ENCODE data around the gene ZNF330. TPM values are rescaled to one million over a fixed set of nuclear protein-coding genes. Genes with fewer than 3 reads are reported as not detected.
A peak's percentile ranks its signal among the peaks of the same experiment; 100 is the strongest.

The ZNF330 gene
- polyA plus RNA-seq (2011; rRNA removed) (38.4 and 45.0 TPM in 2 replicates), polyA plus RNA-seq (2017; fragmentation: RNase III; extraction: RNeasy Plus Mini Kit Qiagen cat#74134 plus additional on column Dnase treatment) (30.0 to 34.9 TPM (median 31.7 TPM) in 3 replicates), polyA minus RNA-seq (2011; rRNA and poly(A)+ RNA removed) (23.5 and 24.9 TPM in 2 replicates)
- polyA plus RNA-seq (2012; cell fraction: cytosol; rRNA removed) = 15.6 and 18.2 TPM in 2 replicates
- polyA plus RNA-seq (2012; cell fraction: nucleus; rRNA removed) = 7.6 TPM in 2 replicates

DNA sequence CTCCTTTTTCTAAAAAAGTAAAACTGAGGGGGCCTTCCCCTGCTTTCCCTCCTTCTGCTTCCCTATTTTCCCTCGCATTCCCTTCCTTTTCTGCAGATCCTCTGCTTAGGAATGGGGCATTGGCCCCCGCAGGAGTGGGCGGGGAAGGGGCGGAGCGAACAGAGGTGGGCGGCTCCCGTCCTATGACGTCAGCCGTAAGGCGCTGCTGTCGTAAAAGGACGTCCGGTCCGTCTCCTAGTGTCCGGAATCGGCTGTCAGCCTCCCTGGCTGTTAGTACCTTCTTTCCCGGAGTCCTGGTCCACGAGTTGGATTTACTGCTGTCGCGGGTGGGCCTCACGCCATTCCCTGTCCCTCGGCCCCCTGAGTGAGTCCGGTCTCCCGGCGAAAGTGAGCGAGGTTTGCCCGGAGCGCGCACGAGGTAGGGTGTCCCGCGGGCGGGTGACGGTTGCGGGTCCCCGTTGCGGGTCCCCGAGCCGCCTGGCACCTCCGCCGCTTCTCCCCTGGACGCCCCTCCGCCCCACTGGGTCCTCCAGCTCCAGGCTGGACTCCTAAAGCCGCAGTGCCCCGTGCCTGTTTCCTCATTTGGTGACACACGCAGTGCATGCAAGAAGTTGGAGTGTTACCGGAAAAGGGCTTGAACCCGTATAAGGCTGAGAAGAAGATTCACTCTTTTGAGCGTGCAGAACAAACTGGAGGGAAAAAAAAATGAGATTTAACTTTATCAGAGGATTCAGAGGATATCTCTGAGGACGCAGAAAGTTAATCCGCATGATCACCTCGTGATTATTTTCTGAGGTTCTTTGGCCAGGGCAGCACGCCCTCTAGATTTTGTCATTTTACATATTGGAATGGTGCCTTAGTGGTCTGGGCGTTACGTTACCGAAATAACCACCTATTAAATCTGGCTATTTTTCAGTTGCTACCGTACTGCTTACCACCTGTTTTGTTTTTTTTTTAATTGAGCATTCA is at the start of gene ZNF330:
Gene ZNF330 (plus strand): TSS at position 205 of the 969 bp plus-strand sequence. CDS start 1,477 bp downstream, outside the sequence.
- Histone ChIP-seq H3K27ac (peak within 1 kb of the TSS; percentile 76 to 90), H3K9me3 (no peaks in the 10 kb centered on the region), H3K4me2 (peak within 1 kb of the TSS; percentile 86), H3K4me3 (peak within 1 kb of the TSS; percentile 92), H3K4me1 (peaks cover 8% of the 10 kb centered on the region; the same call in 2 of the 3 replicates)
- ChIA-PET CTCF (no interaction called here), POLR2A (no interaction called here)
- ATAC-seq = peak; percentile 95 to 96
- DNase-seq (ENCODE audit: low read depth in 1 of 2, low spot score in 1 of 2) = peak; percentile 59 to 90
- 2% methylated on average over 28 of the region's 57 CpGs for WGBS (ENCODE audit: missing lambda C conversion rate)
- no peak for FAIRE-seq
- TF ChIP-seq, protein P1, sequence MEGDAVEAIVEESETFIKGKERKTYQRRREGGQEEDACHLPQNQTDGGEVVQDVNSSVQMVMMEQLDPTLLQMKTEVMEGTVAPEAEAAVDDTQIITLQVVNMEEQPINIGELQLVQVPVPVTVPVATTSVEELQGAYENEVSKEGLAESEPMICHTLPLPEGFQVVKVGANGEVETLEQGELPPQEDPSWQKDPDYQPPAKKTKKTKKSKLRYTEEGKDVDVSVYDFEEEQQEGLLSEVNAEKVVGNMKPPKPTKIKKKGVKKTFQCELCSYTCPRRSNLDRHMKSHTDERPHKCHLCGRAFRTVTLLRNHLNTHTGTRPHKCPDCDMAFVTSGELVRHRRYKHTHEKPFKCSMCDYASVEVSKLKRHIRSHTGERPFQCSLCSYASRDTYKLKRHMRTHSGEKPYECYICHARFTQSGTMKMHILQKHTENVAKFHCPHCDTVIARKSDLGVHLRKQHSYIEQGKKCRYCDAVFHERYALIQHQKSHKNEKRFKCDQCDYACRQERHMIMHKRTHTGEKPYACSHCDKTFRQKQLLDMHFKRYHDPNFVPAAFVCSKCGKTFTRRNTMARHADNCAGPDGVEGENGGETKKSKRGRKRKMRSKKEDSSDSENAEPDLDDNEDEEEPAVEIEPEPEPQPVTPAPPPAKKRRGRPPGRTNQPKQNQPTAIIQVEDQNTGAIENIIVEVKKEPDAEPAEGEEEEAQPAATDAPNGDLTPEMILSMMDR (IDR thresholded peaks at IDR 0.05) = peak; percentile 37
- TF ChIP-seq, protein P2, sequence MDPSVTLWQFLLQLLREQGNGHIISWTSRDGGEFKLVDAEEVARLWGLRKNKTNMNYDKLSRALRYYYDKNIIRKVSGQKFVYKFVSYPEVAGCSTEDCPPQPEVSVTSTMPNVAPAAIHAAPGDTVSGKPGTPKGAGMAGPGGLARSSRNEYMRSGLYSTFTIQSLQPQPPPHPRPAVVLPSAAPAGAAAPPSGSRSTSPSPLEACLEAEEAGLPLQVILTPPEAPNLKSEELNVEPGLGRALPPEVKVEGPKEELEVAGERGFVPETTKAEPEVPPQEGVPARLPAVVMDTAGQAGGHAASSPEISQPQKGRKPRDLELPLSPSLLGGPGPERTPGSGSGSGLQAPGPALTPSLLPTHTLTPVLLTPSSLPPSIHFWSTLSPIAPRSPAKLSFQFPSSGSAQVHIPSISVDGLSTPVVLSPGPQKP (IDR thresholded peaks at IDR 0.05; ENCODE audit: low read depth, low read length) = no peak
- 0 out of 2 replicates have a peak, but pooled peaks have one; percentile 23 for TF ChIP-seq GATA3 (IDR thresholded peaks at IDR 0.05; ENCODE audit: borderline replicate concordance)
- TF ChIP-seq EHF (CRISPR knock-in tag; IDR thresholded peaks at IDR 0.05) = no peak
- TF ChIP-seq FOSL2 (IDR thresholded peaks at IDR 0.05) = no peak
- TF ChIP-seq FOSL2 (CRISPR knock-in tag; IDR thresholded peaks at IDR 0.05) = no peak
- peak; percentile 29; the same call in 1 of the 2 replicates for TF ChIP-seq PHF8 (IDR thresholded peaks at IDR 0.05; ENCODE audit: borderline replicate concordance, low read depth)
- TF ChIP-seq, protein P3, sequence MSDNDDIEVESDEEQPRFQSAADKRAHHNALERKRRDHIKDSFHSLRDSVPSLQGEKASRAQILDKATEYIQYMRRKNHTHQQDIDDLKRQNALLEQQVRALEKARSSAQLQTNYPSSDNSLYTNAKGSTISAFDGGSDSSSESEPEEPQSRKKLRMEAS (IDR thresholded peaks at IDR 0.05) = peak; percentile 70
- TF ChIP-seq POLR2A (IDR thresholded peaks at IDR 0.05; ENCODE audit: low read length) = peak; percentile 64
- no peak for TF ChIP-seq BHLHE40 (IDR thresholded peaks at IDR 0.05; ENCODE audit: low read depth, low read length)
- TF ChIP-seq, protein P4, sequence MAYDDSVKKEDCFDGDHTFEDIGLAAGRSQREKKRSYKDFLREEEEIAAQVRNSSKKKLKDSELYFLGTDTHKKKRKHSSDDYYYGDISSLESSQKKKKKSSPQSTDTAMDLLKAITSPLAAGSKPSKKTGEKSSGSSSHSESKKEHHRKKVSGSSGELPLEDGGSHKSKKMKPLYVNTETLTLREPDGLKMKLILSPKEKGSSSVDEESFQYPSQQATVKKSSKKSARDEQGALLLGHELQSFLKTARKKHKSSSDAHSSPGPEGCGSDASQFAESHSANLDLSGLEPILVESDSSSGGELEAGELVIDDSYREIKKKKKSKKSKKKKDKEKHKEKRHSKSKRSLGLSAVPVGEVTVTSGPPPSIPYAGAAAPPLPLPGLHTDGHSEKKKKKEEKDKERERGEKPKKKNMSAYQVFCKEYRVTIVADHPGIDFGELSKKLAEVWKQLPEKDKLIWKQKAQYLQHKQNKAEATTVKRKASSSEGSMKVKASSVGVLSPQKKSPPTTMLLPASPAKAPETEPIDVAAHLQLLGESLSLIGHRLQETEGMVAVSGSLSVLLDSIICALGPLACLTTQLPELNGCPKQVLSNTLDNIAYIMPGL (CRISPR knock-in tag; IDR thresholded peaks at IDR 0.05; ENCODE audit: borderline replicate concordance) = no peak
- peak in 1 of 2 experiments; percentile 38; a peak in 1 of 5 replicates for TF ChIP-seq JUN (IDR thresholded peaks at IDR 0.05)

DNA sequence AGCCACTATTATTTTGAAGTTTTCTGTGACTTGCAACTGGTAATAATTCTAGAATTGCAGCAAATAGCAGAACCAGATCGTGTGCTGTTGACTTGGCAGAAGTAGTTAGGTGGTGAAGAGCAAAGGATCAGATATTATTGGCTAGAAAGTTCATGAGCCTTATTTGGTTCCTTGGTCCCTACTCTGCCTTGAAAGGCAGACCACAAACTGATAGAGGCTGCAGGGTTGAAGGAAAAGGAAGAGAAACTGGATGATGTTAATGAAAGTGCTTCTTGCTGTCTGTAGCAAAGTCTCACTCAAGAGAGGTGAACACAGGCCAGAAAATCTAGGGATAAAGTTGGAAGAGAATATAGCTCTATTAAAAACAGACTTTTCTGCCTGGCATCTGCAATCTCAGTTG is 46.2 kb upstream of the ZNF330 start:
- 17% methylated on average over 1 of the region's 1 CpG for WGBS (ENCODE audit: missing lambda C conversion rate)
- TF ChIP-seq TFCP2L1 (CRISPR knock-in tag; IDR thresholded peaks at IDR 0.05) (no peak), JUN (IDR thresholded peaks at IDR 0.05) (no peak), NPAS2 (CRISPR knock-in tag; IDR thresholded peaks at IDR 0.05; ENCODE audit: borderline replicate concordance) (no peak), HEYL (CRISPR knock-in tag; IDR thresholded peaks at IDR 0.05) (no peak), TP53 (CRISPR knock-in tag; IDR thresholded peaks at IDR 0.05) (no peak), GATA3 (IDR thresholded peaks at IDR 0.05; ENCODE audit: borderline replicate concordance) (no peak), HOXB13 (CRISPR knock-in tag; IDR thresholded peaks at IDR 0.05; ENCODE audit: low read depth) (no peak)
- TF ChIP-seq, protein P4 (CRISPR knock-in tag; IDR thresholded peaks at IDR 0.05; ENCODE audit: borderline replicate concordance) = no peak
- ATAC-seq = no peak
- Histone ChIP-seq H3K4me2 (no peak overlapping the region), H3K4me3 (no peak overlapping the region), H3K9me3 (no peaks in the 10 kb centered on the region), H3K27ac (no peak overlapping the region), H3K4me1 (no peaks in the 10 kb centered on the region)
- no peak for FAIRE-seq
- ChIA-PET CTCF (interaction anchor here (0.6 kb wide), 1 partner anchor 99 kb away, joined by 5 read pairs; no protein-coding TSS in a partner anchor), POLR2A (no interaction called here)
- no peak for DNase-seq (ENCODE audit: low read depth in 1 of 2, low spot score in 1 of 2)
